ENCODE measurements around the gene SMIM23.
"Not testable (repeated sequence)": the region's sequence is repeated elsewhere in the genome, so short reads cannot be mapped to it uniquely, and the experiment has no call there.

DNA sequence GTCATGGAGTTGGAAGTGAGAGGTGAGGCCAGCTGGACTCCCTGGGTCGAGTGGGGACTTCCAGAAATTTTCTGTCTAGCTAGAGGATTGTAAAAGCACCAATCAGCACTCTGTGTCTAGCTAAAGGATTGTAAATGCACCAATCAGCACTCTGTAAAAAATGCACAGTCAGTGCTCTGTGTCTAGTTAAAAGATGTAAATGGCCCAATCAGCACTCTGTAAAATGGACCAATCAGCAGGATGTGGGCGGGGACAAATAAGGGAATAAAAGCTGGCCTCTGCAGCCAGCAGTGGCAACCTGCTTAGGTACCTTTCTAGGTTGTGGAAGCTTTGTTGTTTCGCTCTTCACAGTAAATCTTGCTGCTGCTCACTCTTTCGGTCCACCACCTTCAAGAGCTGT, 3.9 kb upstream of the SMIM23 start:
- TF ChIP-seq, protein P1, sequence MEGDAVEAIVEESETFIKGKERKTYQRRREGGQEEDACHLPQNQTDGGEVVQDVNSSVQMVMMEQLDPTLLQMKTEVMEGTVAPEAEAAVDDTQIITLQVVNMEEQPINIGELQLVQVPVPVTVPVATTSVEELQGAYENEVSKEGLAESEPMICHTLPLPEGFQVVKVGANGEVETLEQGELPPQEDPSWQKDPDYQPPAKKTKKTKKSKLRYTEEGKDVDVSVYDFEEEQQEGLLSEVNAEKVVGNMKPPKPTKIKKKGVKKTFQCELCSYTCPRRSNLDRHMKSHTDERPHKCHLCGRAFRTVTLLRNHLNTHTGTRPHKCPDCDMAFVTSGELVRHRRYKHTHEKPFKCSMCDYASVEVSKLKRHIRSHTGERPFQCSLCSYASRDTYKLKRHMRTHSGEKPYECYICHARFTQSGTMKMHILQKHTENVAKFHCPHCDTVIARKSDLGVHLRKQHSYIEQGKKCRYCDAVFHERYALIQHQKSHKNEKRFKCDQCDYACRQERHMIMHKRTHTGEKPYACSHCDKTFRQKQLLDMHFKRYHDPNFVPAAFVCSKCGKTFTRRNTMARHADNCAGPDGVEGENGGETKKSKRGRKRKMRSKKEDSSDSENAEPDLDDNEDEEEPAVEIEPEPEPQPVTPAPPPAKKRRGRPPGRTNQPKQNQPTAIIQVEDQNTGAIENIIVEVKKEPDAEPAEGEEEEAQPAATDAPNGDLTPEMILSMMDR (conservative IDR thresholded peaks at IDR 0.05; ENCODE audit: low read length): not testable (repeated sequence)
- TF ChIP-seq EZH2phosphoT487 (IDR thresholded peaks at IDR 0.05; ENCODE audit: borderline replicate concordance, low read depth, low read length): not testable (repeated sequence)

Measured in OCI-LY7 (cell line).